Measurements from ENCODE around the gene RPS17.
"Not testable (repeated sequence)": the region's sequence is repeated elsewhere in the genome, so short reads cannot be mapped to it uniquely, and the experiment has no call there.

RPS17 gene

GRCh38 chr15:82507087-82507486 is 33.2 kb downstream of the RPS17 start:
- DNase-seq, result not testable (repeated sequence)

GRCh38 chr15:82505842-82506241 is 34.4 kb downstream of the RPS17 start:
- not testable (repeated sequence) for DNase-seq

GRCh38 chr15:82504074-82504473 is 36.2 kb downstream of the RPS17 start:
- not testable (repeated sequence) for DNase-seq

- not testable (repeated sequence) for DNase-seq
These were observed 37.4 kb downstream of the RPS17 start for GRCh38 chr15:82502700-82503339.

GRCh38 chr15:82500772-82501171 is 39.5 kb downstream of the RPS17 start:
- not testable (repeated sequence) for DNase-seq

- DNase-seq, result not testable (repeated sequence)
These were observed 42.3 kb downstream of the RPS17 start for GRCh38 chr15:82497978-82498377.

GRCh38 chr15:82488250-82488649 is 52.0 kb downstream of the RPS17 start:
- DNase-seq, result not testable (repeated sequence)

GRCh38 chr15:82487045-82487444 is 53.2 kb downstream of the RPS17 start:
- DNase-seq, result not testable (repeated sequence)
